Epithelial cell of esophagus (primary cell): ENCODE results near the gene PDLIM5.

Experiments used
- DNase-seq: peaks from one replicate; pipeline ENCODE4 v3.0.0; 2010; ENCODE audit warnings: low read depth
- H3K4me3 ChIP-seq: 2 replicates; pipeline ENCODE4 v1.5.1; 2011; ENCODE audit warnings: mild to moderate bottlenecking, low read length, control low read depth
- TF ChIP-seq, protein P1 (sequence below): IDR thresholded peaks from 2 replicates; pipeline ENCODE4 v1.5.1; 2011; ENCODE audit warnings: low read depth, mild to moderate bottlenecking, low read length, control low read depth, inconsistent platforms; ENCODE audit not compliant: insufficient read depth; ENCODE audit errors: missing control alignments

The PDLIM5 gene

DNA sequence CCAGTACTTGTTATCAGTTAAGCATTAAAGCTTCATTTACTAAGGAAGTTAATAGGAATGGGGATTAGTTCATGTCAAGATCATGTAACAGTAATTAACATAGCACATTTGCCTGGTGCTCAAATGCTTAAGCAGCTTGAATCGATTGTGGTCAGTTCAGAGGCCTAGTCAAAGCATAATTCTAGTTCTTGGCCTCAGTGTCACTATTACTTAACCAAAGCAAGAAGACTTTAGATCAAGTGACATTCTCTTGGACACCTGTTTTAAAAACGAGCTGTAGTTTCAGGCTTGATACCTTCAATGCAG is 190.8 kb downstream of the PDLIM5 start:
- no peak for DNase-seq
- TF ChIP-seq, protein P1, sequence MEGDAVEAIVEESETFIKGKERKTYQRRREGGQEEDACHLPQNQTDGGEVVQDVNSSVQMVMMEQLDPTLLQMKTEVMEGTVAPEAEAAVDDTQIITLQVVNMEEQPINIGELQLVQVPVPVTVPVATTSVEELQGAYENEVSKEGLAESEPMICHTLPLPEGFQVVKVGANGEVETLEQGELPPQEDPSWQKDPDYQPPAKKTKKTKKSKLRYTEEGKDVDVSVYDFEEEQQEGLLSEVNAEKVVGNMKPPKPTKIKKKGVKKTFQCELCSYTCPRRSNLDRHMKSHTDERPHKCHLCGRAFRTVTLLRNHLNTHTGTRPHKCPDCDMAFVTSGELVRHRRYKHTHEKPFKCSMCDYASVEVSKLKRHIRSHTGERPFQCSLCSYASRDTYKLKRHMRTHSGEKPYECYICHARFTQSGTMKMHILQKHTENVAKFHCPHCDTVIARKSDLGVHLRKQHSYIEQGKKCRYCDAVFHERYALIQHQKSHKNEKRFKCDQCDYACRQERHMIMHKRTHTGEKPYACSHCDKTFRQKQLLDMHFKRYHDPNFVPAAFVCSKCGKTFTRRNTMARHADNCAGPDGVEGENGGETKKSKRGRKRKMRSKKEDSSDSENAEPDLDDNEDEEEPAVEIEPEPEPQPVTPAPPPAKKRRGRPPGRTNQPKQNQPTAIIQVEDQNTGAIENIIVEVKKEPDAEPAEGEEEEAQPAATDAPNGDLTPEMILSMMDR, result no peak
- no peak overlapping the region for H3K4me3 ChIP-seq

DNA sequence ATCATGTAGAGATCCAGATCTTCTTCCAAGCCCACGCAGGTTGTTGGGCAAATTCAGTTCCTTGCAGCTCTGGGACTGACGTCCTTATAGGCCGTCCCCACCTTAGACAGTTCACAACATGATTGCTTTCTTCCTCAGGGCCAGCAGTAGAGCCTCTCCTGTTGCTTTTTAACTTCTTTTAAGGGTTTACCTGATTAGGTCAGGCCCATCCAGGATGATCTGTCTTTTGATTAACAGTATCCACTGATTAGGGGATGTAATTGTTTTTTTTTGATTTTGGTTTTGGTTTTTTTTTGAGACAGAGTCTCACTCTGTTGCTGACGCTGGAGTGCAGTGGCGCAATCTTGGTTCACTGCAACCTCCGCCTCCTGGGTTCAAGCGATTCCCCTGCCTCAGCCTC is 197.0 kb downstream of the PDLIM5 start:
- TF ChIP-seq, protein P1, result no peak
- H3K4me3 ChIP-seq, result no peak overlapping the region
- DNase-seq, result no peak

DNA sequence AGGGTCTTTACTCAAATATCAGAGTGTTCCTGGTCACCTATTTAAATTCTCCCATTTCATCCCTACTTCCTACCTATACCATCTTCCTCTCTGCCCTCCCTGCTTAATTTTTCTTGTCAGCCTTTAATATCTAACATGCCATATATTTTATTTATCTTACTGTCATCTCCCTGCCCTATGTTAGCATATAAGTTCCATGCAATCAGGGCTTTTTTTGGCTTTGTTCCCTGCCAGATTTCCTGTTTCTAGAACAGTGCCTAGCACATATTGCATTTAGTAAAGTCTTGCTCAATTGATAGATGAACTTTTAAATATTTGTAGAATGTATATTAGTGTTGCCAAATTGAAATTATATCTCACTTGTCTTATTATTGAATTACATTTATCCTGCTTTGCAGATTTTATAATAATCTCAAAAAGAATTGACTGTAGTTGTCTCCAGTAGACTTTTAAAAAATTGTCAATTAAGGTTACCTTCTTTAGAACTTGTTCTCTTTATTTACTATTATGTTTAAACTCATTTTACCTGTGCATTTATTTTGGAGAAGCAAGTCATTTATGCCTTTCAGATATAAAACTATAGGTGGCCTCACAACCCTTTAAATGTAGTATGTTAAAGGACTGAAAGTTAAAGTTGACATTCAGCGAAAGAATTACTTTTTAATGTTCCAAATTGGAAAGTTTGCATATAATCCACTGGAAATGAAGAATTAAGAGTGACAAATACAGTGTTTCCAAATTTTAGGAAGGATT is 197.8 kb downstream of the PDLIM5 start:
- DNase-seq, result no peak
- H3K4me3 ChIP-seq, result no peak overlapping the region
- TF ChIP-seq, protein P1, result no peak

DNA sequence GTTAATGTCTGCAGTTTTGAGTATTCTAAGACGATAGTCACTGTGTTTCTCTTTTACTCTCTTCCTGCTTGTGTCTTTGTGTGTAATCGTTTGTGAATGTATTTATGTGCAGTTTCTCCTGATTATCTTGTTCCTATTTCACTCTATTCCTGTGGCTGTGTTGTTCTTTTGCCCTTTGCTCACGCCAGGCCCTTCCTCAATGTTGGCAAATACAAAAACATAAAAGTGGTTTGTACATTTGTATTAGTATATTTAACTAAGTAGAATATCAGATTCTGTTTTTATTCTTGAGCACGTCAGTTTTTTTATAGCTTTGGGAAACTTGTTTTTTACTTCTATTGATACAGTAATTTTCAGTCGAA is 198.4 kb downstream of the PDLIM5 start:
- no peak for DNase-seq
- no peak overlapping the region for H3K4me3 ChIP-seq
- TF ChIP-seq, protein P1, result no peak

DNA sequence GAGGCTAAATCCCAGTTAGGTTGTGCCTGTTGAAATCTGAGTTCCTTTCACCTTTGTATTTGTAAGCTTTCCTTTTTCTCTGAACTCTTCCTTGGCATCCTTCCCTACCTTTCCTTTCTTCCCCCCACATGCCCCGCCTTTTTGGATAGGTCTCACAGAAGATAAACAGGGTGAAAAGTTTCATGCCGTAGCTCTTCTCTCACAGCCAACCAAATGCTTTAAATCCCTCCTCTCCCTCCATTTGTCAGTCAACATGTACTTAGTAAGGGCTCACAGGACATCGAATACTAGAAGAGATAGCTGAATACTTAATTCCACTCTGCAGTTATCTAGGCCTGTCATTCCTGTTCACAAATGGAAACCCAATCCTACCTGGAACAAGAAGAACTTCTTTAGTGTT is 198.9 kb downstream of the PDLIM5 start:
- DNase-seq, result no peak
- no peak overlapping the region for H3K4me3 ChIP-seq
- TF ChIP-seq, protein P1, result no peak

DNA sequence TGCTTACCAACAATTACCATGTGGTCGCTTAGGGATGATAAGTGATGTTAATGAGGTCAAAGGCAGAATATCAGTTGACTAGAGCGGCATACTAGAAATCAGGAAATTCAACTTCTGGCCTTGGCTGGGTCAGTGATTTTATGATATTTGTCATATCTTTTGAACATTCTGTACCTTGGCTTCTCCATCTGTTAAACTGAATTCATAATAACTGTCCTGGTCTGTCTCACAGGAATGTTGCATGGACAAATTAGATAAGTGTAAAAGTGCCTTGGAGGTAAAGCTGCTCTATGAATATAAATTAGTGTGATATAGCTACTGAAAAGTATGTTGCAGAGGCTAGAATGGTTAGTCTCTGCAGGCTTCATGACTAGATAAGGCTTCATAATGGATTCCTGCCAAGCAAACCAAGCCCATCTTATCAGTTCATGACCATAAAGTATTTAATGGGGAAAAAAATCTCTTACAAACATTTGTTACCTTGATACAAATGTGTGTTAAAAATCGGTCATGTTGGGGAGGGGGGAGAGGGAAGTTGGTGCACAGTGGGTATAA is 201.4 kb downstream of the PDLIM5 start:
- no peak for DNase-seq
- H3K4me3 ChIP-seq, result no peak overlapping the region
- TF ChIP-seq, protein P1, result no peak
